HG02970 (cell line): ENCODE measurements around the gene PSMC5.
"Not testable (repeated sequence)": the region's sequence is repeated elsewhere in the genome, so short reads cannot be mapped to it uniquely, and the experiment has no call there.

Source experiments
- ATAC-seq: cut with Tn5 transposase; IDR thresholded peaks from one replicate; pipeline ENCODE4 v1.9.1; 2021; ENCODE audit warnings: mild to moderate bottlenecking, moderate library complexity, moderate number of reproducible peaks; ENCODE audit not compliant: unreplicated experiment, low FRiP score

PSMC5 gene

DNA sequence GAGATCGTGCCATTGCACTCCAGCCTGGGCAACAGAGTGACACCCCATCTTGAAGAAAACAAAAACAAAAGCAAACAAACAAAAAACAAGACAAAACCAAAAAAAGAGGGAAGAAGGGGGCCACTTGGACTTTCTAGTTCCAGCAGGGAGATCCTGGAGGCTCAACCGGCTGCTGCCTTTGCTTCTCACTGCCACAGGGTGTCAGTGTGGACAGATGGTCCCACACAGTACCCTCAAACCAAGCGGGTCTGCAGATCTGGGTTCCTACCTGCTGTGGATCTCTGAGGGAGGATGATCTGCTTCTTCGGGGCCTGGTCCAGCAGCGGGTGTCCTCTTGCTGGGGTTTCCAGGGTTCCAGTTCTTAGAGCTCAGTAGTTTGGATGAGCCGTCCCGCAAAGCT, 39.4 kb downstream of the PSMC5 start:
- ATAC-seq = not testable (repeated sequence)

DNA sequence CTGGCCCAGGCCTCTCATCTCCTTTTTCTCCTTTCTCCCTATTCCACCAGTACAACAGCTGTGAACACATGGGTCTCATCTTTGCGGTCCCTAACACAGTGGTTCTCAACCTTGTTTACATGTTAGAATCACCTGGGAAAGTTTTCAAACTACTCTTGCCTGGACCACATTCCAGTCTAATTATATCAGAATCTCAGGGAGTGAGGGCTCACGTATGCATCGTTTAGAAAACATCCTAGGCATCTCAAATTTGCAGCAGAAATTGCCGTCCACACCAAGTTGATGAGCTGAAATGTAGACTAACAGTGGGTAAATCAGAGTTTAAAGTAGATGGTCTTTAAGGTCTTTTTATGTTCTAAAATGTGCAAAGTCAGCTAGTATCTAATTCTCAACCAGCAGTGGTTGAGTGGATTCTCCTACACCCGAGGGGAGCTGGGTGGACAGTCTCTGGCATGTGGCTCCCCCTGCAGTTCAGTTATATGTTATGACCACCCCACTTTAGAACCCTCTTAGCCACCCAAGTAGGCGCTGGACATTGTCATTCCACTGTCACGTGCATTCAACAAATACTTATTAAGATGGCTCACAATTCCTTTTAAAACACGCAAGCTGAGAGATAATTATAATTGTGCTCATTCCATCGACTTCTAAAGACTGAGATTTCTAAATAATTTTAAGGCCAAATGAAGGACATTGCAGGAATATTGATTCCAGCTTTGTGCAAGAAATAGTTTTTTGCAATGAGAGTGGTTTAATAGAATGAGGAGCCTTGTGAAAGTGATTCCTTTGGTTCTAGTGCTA, 42.5 kb downstream of the PSMC5 start:
- not testable (repeated sequence) for ATAC-seq

DNA sequence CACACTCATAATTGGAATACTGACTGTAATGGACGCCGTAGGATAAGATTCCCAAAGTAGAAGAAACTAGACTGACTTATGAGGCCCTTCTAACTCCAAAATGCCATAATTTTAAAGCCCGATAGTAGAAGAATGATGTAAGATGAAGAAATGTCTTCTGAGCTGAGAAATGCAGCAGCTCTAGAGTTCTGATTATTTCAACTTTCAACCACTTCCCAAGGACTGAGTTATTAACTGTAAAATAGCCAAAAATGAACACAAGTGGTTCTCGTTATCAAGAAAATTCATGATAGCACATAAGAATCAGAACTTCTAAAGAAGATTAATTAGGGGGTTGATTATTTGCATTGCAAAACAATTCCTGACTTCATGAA, 43.0 kb downstream of the PSMC5 start:
- ATAC-seq = not testable (repeated sequence)

DNA sequence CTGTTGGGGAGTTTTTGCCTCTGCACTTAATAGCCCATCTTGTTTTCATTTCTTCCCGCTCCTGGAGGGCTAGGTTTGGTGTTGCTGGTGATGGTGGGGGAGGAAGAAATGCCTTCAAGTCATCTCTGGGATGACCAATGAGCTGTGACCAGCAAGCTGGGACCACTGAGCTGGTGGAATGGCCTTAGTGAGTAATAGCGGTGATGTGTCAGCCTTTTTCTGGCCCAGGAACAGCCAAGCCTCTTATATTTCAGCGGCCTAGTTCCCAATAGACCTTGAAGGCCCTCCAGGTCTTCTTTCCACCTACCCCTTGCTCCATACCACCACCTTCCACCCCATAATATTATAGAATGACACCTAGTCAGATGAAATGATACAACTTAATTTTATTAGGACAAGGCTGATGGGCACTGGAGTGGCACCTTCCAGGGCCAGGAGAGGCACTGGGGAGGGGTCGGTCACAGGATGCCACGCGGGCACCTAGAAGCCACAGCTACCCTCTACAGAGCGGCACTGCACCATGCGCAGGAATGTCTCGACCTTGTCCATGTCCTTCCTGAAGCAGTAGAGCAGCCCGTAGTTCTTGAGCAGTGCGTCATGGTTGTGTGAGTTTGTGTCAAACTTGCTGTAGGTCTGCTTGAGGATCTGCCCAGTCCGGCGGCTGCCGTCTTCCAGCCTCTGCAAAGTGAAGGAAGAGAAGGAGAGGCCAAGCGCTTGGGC, 44.6 kb downstream of the PSMC5 start:
- not testable (repeated sequence) for ATAC-seq

DNA sequence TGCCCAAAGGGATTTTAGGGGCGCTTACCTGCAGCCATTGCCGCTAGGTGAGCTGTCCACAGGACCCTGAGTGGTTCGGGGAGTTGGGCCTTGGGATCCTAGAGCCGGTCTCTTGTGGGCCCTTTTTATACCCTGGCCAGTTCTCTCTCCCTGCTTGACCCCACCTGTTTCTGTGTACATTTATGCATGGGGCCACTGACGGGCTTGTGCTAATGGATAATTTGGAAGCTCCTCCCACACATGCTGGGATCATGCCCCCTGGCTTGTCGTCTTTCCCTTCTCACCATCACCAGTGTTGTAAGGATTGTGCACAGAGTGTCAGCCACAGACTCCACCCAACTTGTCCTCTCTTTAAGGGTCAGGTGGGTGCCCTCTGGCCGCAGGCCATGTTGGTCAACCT, 46.3 kb downstream of the PSMC5 start, which contains the start of gene CSH2:
Gene CSH2 (minus strand): TSS at position 101 of the 400 bp plus-strand sequence. CDS start 63 bp downstream, at position 38.
- not testable (repeated sequence) for ATAC-seq

DNA sequence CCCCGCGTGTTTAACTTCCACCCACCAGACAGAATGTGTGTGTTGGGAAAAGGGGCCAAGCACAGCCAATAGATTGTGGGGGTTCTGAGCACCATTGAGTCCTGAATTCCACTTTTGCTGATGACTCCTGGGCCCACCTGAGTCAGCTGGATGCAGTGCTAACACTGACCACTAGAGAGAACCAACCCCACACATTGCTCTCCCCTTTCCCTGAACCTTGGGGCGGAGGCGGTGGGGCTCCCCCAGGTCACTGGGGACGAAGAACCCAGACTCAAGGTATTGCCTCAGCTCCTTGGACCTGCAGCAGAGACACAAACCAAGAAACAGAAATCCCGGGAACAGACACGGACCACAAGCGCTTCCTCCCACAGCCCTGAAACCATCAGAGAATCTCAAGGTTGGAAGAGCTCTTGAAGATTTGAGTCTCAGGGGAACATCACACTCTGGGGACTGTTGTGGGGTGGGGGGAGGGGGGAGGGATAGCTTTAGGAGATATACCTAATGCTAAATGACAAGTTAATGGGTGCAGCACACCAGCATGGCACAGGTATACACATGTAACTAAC, 46.9 kb downstream of the PSMC5 start:
- not testable (repeated sequence) for ATAC-seq

DNA sequence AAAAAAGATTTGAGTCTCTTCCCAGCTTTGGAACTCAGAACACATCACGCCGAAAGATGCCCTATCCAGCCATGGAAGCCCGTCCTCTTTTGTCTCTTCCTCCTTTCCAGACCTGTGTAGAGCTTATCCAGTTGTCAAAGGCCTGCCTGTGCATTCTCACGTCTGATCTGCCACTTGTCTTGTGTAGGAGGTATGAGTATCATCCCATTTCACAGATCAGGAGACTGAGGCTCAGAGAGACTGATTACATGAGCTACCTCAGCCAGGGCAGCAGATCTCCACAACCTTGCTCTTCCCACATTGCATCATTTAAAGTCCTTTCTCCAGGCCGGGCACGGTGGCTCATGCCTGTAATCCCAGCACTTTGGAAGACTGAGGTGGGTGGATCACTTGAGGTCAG, 47.5 kb downstream of the PSMC5 start:
- ATAC-seq = not testable (repeated sequence)

DNA sequence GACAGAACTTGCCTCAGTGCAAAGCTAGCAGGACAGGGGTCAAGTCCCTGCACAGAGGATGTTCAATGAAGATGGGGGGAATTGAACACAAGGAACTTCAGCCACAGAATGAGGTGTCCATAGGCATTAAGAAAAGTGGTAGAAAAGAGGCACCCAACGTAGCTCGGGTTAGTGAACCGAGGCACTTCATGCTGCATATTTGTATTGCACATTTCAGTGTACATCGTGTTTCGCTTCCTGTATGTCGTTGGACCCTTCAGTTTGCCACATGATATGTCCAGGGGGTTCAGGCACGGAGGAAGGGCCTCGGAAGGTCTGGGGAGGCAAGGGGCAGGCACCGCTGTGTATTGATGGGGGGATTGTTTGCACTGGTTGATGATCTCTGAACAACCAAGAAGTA, 51.2 kb downstream of the PSMC5 start:
- ATAC-seq = not testable (repeated sequence)

DNA sequence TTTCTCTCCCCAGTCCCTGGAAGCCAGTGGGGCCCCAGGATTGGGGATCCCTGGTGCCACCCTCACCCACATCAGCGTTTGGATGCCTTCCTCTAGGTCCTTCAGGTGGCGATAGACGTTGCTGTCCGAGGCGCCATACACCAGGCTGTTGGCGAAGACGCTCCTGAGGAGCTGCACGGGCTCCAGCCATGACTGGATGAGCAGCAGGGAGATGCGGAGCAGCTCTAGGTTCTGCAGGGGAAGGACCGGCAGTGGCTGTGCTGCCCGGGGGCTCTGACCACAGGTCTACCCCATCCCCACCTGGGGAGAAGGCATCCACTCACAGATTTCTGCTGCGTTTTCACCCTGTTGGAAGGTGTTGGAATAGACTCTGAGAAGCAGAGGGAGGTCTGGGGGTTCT, 53.5 kb downstream of the PSMC5 start:
- ATAC-seq = no peak

DNA sequence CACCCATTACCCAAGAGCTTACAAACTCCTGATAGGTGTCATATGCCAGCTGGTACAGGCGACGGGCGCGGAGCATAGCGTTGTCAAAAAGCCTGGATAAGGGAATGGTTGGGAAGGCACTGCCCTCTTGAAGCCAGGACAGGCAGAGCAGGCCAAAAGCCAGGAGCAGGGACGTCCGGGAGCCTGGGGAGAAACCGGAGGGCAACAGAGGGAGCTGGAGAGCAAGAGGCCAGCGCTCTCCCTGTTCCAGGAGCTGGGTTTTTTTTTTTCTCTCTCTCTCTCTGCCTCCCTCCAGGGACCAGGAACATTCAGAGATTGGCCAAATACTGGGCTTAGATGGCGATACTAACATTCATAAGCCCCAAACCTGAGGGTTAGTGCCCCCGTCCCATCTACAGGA, 54.1 kb downstream of the PSMC5 start:
- not testable (repeated sequence) for ATAC-seq
